DLD1 (cell line): ENCODE results near the gene UBE2E3.
"Not testable (repeated sequence)": the region's sequence is repeated elsewhere in the genome, so short reads cannot be mapped to it uniquely, and the experiment has no call there.

Experiments used
- in situ Hi-C: cut with HindIII; loops from 2 replicates; pipeline ENCODE4 v1.10.0; 2017; ENCODE audit warnings: low sequenced_read_pairs

UBE2E3 gene

DNA sequence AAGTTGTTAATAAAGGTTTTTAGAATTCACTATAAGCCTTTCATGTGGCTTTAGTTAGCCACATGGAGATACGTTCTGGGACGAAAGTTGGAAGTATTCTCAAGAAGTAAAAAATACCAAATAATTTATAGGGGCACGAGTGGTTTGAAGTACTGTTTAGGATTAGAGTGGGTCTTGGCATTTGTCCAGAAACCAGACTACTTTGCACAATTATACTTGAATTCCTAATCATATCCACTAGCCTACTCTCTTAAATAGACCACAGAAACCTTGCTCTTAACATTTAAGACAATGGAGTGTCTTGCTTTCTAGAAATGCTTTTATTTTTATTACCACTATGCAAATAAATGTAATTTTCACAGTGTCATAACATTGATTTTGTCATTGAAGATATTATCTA, 44.6 kb downstream of the UBE2E3 start:
- in situ Hi-C loops, result no loop called here

- in situ Hi-C loops, result no loop called here
Observed at GRCh38 chr2:181036445-181036844, 56.0 kb downstream of the UBE2E3 start.

- in situ Hi-C loops, result no loop called here
Observed at GRCh38 chr2:181036848-181037603, 56.6 kb downstream of the UBE2E3 start.

DNA sequence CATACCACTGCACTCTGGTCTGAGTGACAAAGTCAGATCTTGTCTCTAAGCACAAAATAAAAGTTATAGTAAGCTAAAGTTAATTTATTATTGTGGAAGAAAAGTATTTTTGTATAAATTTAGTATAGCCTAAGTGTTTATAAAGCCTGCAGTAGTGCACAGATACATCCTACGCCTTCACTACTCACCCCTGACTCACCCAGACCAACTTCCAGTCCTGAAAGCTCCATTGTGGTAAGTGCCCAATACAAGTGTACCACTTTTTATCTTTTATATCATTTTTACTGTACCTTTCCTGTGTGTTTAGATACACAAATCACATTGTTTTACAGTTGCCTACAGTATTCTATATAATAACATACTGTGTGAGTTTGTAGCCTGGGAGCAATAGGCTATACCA, 57.5 kb downstream of the UBE2E3 start:
- in situ Hi-C loops, result no loop called here

- in situ Hi-C loops, result no loop called here
Observed at GRCh38 chr2:181038796-181039195, 58.4 kb downstream of the UBE2E3 start.

DNA sequence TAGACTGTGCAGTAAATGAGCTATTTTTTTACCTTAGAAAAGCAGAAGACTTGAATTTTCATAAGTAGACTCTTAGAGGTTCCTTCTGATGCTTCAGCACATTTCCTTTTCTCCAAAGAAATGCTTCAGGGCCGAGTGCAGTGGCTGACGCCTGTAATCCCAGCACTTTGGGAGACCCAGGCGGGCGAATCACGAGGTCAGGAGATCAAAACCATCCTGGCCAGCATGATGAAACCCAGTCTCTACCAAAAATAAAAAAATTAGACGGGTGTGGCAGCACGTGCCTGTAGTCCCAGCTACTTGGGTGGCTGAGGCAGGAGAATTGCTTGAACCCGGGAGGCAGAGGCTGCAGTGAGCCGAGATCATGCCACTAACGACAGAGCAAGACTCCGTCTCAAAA, 60.4 kb downstream of the UBE2E3 start:
- in situ Hi-C loops, result not testable (repeated sequence)

- in situ Hi-C loops, result no loop called here
Observed at GRCh38 chr2:181041661-181042060, 61.3 kb downstream of the UBE2E3 start.

GRCh38 chr2:181042706-181043105, 62.3 kb downstream of the UBE2E3 start:
- in situ Hi-C loops, result no loop called here

- in situ Hi-C loops, result no loop called here
Observed at GRCh38 chr2:181046833-181047232, 66.4 kb downstream of the UBE2E3 start.

DNA sequence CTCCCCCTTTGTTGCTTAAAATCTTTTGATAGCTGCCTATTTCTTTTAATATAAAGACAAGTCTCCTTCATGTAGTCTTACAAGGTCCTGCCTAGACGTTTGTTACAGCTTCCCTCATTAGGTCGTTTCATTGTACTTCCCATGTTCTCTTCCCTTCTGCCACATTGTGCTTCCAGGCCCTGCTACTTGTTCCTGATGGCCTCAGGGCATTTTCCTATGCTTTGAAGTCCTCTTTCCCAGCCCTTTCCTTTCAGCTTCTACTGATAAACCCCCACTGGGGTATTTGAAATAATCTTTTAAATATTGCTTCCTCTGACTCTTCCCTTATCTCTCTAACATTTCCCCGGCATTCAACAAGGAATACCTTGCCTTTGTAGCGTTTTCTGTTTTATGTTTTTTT, 67.4 kb downstream of the UBE2E3 start:
- in situ Hi-C loops, result no loop called here

- in situ Hi-C loops, result no loop called here
Observed at GRCh38 chr2:181051861-181052522, 71.6 kb downstream of the UBE2E3 start.

DNA sequence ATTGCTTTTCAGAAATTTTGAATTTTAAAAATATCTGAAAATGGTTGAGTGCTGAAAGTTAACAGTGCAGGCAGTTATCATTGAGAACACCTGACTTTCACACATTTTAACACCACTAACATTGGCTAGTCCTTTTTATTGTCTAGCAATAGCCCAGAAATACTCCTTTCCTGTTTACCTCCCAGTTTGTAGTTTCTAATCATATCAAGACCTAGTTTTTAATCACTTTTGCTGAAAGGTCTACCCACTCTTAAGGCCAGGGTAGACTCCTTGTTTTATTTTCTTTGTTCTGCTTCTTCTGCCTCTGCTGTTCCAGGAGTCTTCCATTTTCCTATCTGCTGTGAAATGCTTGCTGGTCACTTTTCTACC, 72.1 kb downstream of the UBE2E3 start:
- in situ Hi-C loops, result no loop called here

GRCh38 chr2:181054256-181054655, 73.9 kb downstream of the UBE2E3 start:
- in situ Hi-C loops, result no loop called here

GRCh38 chr2:181054843-181055242, 74.4 kb downstream of the UBE2E3 start:
- in situ Hi-C loops, result no loop called here

GRCh38 chr2:181058378-181059269, 78.2 kb downstream of the UBE2E3 start:
- in situ Hi-C loops, result no loop called here

DNA sequence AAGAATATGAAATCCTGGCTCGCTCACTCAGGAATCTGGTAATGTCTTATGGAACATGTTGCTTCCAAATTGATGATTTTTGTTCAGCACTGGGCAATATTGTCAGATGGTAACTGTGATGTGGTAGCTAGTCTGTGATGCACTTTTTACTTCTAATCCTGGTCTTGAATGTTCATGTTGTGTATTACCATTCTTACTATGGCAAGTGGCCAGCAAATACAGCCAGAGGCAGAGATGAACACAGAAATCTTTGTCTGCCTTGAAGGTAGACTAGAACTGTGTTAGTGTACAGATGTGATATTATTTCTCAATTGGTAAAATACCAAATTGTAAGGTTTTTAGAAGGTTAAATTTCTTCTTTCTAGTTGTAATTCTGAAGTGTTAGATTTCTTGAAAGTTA, 83.3 kb downstream of the UBE2E3 start:
- in situ Hi-C loops, result no loop called here

- in situ Hi-C loops, result no loop called here
Observed at GRCh38 chr2:181065458-181065857, 85.1 kb downstream of the UBE2E3 start.

GRCh38 chr2:181066333-181066732, 85.9 kb downstream of the UBE2E3 start:
- in situ Hi-C loops, result no loop called here

DNA sequence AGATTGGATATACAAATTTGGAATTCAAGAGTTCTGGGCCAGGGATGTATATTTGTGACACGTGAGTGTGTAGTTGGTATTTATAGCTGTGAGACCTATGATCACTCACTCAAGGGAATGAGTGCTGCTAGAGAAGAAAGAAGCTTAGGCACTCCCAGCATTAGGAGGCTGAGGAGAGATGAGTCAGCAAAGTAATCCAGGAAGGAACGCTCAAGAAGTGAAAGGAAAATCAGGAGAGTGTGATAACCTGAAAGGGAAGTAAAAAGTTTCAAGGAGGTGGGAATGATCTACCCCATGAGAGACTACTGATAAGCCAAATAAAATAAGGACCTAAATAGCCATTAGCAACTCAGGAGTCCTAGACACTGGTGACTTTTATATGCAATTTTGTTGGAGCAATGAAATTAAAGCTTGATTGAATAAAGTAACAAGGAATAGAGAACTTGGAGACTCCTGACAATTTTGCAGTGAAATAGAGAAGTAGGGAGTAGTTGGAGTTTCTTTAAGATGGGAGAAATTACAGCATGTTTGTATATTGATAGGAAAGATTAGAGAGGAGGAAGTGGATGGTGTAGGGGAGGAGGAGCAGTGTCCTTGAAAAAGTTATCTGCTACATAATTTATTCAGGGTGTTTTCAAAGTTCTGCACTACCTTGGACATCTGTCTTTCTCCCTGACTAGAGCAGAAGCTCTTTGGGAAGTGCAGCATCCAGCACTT, 89.9 kb downstream of the UBE2E3 start:
- in situ Hi-C loops, result loop anchor here (10.0 kb wide), 1 partner anchor 845 kb away; no protein-coding TSS in a partner anchor

- in situ Hi-C loops, result loop anchor here (10.0 kb wide), 1 partner anchor 844 kb away; no protein-coding TSS in a partner anchor
Observed at GRCh38 chr2:181070836-181071200, 90.4 kb downstream of the UBE2E3 start.
